SIG-M5 (cell line): Measurements from ENCODE around the gene CRACR2A.

Experiments
- DNase-seq: peaks from one replicate; lab custom pipeline; 2025; lab: John Stamatoyannopoulos, UW

The CRACR2A gene

GRCh38 chr12:3723916-3724805 is 28.7 kb downstream of the CRACR2A start:
- no peak for DNase-seq

GRCh38 chr12:3722368-3722767 is 30.5 kb downstream of the CRACR2A start:
- DNase-seq: no peak

- DNase-seq: no peak
These were observed 32.1 kb downstream of the CRACR2A start for GRCh38 chr12:3720772-3721171.

- DNase-seq: no peak
These were observed 34.8 kb downstream of the CRACR2A start for GRCh38 chr12:3718100-3718499.

- no peak for DNase-seq
These were observed 35.5 kb downstream of the CRACR2A start for GRCh38 chr12:3717283-3717898.

- no peak for DNase-seq
These were observed 36.9 kb downstream of the CRACR2A start for GRCh38 chr12:3715999-3716398.

- DNase-seq: no peak
These were observed 39.0 kb downstream of the CRACR2A start for GRCh38 chr12:3713947-3714346.

- no peak for DNase-seq
These were observed 39.4 kb downstream of the CRACR2A start for GRCh38 chr12:3713483-3713882.

GRCh38 chr12:3712209-3712992 is 40.5 kb downstream of the CRACR2A start:
- no peak for DNase-seq

- no peak for DNase-seq
These were observed 47.6 kb downstream of the CRACR2A start for GRCh38 chr12:3705354-3705675.

- DNase-seq: no peak
These were observed 48.2 kb downstream of the CRACR2A start for GRCh38 chr12:3704512-3705353.

- DNase-seq: no peak
These were observed 52.0 kb downstream of the CRACR2A start for GRCh38 chr12:3700861-3701260.

GRCh38 chr12:3698218-3698974 is 54.5 kb downstream of the CRACR2A start:
- DNase-seq: no peak

GRCh38 chr12:3697311-3697870 is 55.5 kb downstream of the CRACR2A start:
- DNase-seq: no peak

GRCh38 chr12:3694673-3695072 is 58.2 kb downstream of the CRACR2A start:
- DNase-seq: no peak

- no peak for DNase-seq
These were observed 60.1 kb downstream of the CRACR2A start for GRCh38 chr12:3692616-3693365.

- DNase-seq: no peak
These were observed 66.4 kb downstream of the CRACR2A start for GRCh38 chr12:3686463-3686862.

- no peak for DNase-seq
These were observed 67.1 kb downstream of the CRACR2A start for GRCh38 chr12:3685830-3686229.

GRCh38 chr12:3684449-3685051 is 68.4 kb downstream of the CRACR2A start:
- no peak for DNase-seq

GRCh38 chr12:3683670-3684069 is 69.2 kb downstream of the CRACR2A start:
- DNase-seq: no peak
